Mononuclear cell (primary cell): ENCODE results near the gene NKX1-1. TPM values are rescaled to one million over a fixed set of nuclear protein-coding genes. Genes with fewer than 3 reads are reported as not detected.
"Not testable (repeated sequence)": the region's sequence is repeated elsewhere in the genome, so short reads cannot be mapped to it uniquely, and the experiment has no call there.

Experiments used
- H3K27me3 ChIP-seq: 2 replicates; pipeline ENCODE4 v1.6.0; 2011; ENCODE audit warnings: low read length, control low read depth; ENCODE audit not compliant: insufficient read depth
- H3K4me1 ChIP-seq: 2 replicates; pipeline ENCODE4 v1.5.1; 2011; ENCODE audit warnings: mild to moderate bottlenecking, low read length, control low read depth; ENCODE audit not compliant: insufficient read depth
- H3K4me3 ChIP-seq: 2 replicates; pipeline ENCODE4 v1.5.1; 2011; ENCODE audit warnings: mild to moderate bottlenecking, low read length, moderate library complexity
- H3K9me3 ChIP-seq: 2 replicates; pipeline ENCODE4 v1.5.1; 2011; ENCODE audit warnings: low read depth, mild to moderate bottlenecking, control low read depth, low read length
- total RNA-seq: library from RNA; depleted of rRNA; stranded (reverse); fragments of >200 nt; gene quantifications from one replicate; pipeline ENCODE4 v1.2.3, GENCODE V29; 2012

Gene NKX1-1
- total RNA-seq, 1 donor, result not detected

GRCh38 chr4:1376841-1377605 lies 29.2 kb downstream of the NKX1-1 start:
- no peaks in the 10 kb centered on the region for H3K9me3 ChIP-seq
- no peaks in the 10 kb centered on the region for H3K27me3 ChIP-seq
- no peak overlapping the region for H3K4me3 ChIP-seq
- H3K4me1 ChIP-seq, result no peaks in the 10 kb centered on the region

- no peak overlapping the region for H3K4me3 ChIP-seq
- no peaks in the 10 kb centered on the region for H3K27me3 ChIP-seq
- no peaks in the 10 kb centered on the region for H3K4me1 ChIP-seq
- H3K9me3 ChIP-seq, result no peaks in the 10 kb centered on the region
Observed at GRCh38 chr4:1376391-1376840, 29.8 kb downstream of the NKX1-1 start.

DNA sequence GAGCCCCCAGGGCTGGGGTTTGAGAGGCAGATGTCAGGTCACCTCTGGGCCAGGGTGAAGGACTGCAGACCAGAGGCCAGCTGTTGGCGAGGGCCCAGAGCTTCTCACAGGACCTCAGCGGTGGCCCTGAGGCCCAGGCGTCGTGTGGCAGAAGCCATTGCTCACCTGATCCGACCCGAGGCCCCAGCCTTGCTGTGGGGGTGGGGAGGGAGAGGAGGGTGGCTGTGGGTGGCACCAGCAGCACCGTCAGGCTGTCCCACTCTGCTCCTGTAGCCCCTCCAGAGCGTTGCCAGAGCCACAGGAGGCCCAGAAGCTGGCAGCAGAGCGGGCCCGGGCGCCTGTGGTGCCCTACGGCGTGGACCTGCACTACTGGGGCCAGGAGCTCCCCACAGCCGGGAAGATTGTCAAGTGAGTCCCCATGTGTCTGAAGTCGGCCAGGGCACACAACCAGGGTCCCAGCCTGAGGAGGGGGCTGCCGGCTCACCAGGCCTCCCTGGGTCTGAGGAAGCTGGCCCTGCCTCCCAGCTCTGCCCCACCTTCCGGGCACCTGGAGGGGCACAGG lies 30.4 kb downstream of the NKX1-1 start:
- H3K9me3 ChIP-seq, result no peaks in the 10 kb centered on the region
- no peaks in the 10 kb centered on the region for H3K27me3 ChIP-seq
- H3K4me1 ChIP-seq, result no peaks in the 10 kb centered on the region
- no peak overlapping the region for H3K4me3 ChIP-seq

DNA sequence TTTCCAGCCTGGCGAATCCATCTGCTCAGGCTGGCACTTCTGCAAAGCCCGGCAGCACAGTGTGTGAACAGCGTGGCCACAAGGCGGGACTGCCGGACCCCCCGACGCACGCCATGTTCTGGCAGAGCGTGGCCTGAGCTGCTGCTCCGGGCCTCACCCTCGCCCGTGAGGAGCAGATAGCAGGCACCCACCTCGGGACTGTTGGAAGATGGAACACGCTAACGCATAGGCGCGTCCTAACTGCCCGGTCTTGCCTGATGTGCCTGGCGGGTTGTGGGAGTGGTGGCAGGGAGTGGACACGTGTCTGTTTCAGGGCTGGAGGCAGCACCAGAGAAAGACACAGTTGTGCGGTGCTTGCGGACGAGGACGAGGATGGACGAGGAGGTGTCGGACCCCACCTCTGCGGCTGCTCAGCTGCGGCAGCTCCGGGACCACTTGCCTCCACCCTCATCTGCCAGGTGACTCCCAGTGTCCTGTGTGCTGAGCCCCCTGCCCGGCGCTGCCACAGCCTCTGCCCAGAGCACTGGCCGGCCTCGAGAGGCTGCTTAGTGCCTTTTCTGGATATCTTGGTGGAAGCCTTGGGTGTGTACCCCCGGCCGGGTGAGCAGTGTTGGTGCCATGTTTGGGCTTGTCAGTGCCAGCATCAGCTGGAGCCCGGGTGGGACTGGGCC lies 31.1 kb downstream of the NKX1-1 start:
- Histone ChIP-seq H3K27me3 (no peaks in the 10 kb centered on the region), H3K4me3 (no peak overlapping the region), H3K9me3 (no peaks in the 10 kb centered on the region), H3K4me1 (no peaks in the 10 kb centered on the region)

DNA sequence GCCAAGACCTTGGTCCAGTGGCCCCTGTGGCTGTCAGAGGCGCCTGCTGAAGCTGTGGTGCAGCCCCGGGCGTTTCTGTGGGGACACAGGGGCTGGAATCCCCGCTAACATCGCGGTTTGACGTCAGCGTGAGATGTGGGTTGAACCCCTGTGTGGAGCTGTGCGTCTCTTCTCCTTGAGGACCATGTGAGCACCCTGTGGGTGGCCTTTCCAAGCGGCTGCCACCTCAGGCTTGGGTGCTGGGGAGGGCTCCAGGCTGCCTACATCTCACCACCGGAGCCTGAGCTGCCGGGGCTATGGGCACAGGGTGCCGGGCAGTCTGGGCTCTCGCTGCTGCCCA lies 31.6 kb downstream of the NKX1-1 start:
- no peaks in the 10 kb centered on the region for H3K4me1 ChIP-seq
- no peaks in the 10 kb centered on the region for H3K27me3 ChIP-seq

DNA sequence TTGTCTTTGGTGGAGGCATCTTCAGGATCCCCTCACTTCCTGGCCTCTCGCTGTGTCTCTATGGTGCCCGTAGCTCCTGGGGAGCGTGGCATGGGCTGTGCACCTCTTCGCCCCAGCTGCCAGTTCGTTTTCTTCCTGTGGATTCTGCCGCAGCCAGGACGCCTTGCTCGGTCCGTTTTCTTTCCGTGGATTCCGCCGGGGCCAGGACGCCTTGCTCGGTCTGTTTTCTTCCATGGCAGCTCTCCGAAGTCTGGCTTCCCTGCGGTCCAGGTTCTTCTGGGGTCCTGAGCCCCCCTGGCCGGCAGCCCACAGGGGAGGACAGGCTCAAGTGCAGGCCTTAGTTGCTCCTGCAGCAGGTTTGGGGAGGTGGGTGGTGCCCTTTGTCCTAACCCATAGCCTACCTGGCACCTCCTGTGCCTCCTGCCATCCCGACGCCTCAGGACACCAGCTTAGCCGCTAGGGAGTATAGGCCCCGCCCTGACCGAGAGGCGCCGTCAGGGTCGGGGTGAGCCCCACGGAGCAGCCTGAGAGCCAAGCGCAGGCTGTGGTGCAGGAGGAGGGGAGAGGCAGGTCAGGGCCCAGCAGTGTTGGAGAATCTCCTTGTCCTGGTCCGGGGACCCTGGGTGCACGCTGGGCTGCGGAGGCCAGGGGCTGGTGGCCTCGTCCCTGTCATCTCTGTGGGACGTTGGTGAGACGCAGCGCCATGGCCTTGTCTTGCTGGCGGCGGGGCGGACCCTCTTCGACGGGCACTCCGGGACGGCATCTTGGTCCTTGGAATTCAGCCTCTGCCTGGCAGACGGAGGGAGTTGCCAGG lies 32.1 kb downstream of the NKX1-1 start:
- Histone ChIP-seq H3K4me1 (no peaks in the 10 kb centered on the region), H3K9me3 (no peaks in the 10 kb centered on the region), H3K27me3 (no peaks in the 10 kb centered on the region), H3K4me3 (no peak overlapping the region)

More for the DNA sequence above, 31.6 kb downstream of the NKX1-1 start:
- Histone ChIP-seq H3K4me3 (no peak overlapping the region), H3K9me3 (no peaks in the 10 kb centered on the region)

- not testable (repeated sequence) for H3K27me3 ChIP-seq, H3K4me3 ChIP-seq, H3K9me3 ChIP-seq, H3K4me1 ChIP-seq
Observed at GRCh38 chr4:1372576-1372975, 33.7 kb downstream of the NKX1-1 start.

DNA sequence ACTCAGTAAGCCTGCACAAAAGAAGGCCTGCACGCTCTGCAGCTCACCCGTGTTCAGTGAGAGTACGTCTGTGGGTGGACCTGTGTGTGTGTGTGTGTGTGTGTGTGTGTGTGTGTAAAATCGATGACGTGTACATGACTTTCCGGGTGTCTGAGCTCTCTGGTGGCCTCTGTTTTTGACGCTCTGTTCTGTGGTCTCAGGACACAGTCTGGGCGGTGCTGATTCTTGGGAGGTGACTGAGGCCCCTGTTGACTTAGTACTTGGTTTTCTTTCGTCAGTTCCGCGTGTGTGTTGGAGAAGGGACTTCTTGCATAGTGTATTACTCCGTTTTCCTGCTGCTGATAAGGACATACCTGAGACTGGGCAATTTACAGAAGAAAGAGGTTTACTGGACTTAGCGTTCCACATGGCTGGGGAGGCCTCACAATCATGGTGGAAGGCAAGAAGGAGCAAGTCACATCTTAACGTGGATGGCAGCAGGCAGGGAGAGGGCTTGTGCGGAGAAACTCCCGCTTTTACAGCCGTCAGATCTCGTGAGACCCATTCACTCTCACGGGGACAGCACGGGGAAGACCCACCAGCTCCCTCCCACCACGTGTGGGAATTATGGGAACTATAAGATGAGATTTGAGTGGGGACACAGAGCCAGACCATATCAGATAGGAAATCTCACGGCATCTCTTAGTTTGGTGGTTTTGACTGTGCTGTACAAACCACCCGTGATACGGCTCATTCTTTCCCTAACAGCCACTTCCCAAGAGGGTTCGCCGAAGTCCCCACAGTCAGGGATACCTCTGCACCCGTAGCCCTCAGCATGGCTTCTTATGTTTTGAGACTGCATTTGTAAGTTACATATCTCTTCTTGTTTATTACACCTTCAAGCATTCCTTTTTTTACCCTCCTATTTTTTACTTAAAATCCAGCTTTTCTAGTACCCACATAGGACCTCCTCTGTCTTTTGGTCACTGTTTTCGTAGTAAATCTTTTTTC lies 34.8 kb downstream of the NKX1-1 start:
- H3K4me3 ChIP-seq, result no peak overlapping the region
- no peaks in the 10 kb centered on the region for H3K4me1 ChIP-seq
- no peaks in the 10 kb centered on the region for H3K27me3 ChIP-seq
- H3K9me3 ChIP-seq, result no peaks in the 10 kb centered on the region

GRCh38 chr4:1370321-1371124 lies 35.7 kb downstream of the NKX1-1 start:
- H3K4me3 ChIP-seq, result no peak overlapping the region
- H3K27me3 ChIP-seq, result no peaks in the 10 kb centered on the region
- H3K4me1 ChIP-seq, result no peaks in the 10 kb centered on the region
- no peaks in the 10 kb centered on the region for H3K9me3 ChIP-seq

DNA sequence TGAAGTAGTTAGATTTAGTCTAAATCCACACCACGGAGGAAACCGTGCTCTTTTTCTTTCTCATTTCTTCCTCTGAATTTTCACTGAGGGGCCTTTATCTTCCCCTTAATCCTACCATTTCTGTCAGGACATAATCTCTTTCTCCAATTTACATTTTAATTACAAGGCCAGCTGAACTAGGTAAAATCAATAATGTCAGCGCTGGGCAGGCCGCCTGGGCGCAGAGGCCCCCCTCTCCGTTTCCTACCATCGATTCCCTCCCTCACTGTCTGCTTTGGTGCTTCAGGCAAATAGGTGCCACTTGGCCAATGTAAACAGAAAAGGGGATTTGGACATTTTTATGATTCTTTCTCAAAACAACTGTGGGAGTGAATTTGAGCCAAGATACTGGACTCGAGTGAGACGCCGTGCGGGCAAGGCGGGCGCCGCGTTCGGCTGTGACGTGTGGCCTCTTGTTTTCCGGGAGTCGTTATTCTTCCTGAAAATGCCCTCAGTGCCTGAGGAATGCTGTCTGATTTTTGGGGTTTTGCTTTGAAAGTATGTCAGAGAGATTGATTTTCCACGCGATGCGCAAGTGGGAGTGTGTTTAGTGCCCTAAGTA lies 36.7 kb downstream of the NKX1-1 start:
- Histone ChIP-seq H3K4me3 (no peak overlapping the region), H3K9me3 (no peaks in the 10 kb centered on the region), H3K4me1 (no peaks in the 10 kb centered on the region), H3K27me3 (no peaks in the 10 kb centered on the region)

- no peak overlapping the region for H3K4me3 ChIP-seq
- no peaks in the 10 kb centered on the region for H3K4me1 ChIP-seq
- no peaks in the 10 kb centered on the region for H3K27me3 ChIP-seq
- H3K9me3 ChIP-seq, result no peaks in the 10 kb centered on the region
Observed at GRCh38 chr4:1369091-1369450, 37.2 kb downstream of the NKX1-1 start.

DNA sequence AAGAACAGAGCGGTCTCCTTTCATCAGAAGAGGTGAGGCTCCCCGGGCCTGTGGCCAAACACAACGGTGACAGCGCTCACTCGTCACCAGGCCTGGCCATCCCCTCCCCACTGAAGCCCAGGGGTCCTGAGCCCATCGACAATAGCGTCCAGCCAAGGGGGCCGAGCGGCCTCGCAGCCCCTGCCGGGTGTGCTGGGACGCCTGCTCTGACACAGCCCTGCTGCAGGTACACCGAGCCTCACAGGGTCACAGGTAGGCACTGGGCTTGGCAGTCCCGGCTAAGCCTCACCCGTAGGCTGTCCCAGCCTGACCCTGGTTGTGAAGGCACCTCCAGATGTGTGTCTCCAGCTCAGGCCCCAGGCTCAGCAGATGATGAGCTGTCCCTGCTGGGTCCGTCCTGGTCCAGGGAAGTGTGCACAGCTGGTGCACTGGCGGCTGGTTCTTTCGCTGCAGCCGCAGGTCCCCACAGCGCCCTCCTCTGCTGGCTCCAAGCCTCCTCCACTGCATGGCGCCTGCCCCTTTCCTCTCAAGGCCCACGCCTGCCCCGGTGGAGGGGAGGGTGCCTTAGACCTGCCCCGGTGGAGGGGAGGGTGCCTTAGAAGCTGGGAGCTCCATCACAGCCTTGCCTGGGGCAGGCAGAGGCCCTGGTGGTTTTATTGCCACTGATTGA lies 37.7 kb downstream of the NKX1-1 start:
- H3K9me3 ChIP-seq, result no peaks in the 10 kb centered on the region
- H3K4me3 ChIP-seq, result no peak overlapping the region
- H3K27me3 ChIP-seq, result no peaks in the 10 kb centered on the region
- H3K4me1 ChIP-seq, result no peaks in the 10 kb centered on the region

DNA sequence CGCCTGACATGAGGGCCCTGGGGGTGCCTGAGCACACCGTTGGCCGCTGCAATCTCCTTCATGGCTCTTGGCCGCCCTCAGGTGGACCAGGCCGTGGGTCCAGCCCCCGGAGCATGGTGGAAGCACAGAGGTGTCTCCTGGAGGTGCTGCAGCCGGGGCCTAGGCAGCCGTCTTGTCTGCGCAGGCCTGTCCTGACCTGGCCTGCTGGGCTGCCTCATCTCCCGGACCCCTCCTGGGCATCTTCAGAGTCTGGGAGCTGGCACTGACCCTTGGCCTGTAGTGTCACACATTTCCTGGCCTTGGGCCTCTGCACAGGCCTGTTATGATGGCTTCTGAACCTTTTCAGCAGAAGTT lies 38.3 kb downstream of the NKX1-1 start:
- H3K27me3 ChIP-seq, result no peaks in the 10 kb centered on the region
- H3K4me3 ChIP-seq, result no peak overlapping the region
- no peaks in the 10 kb centered on the region for H3K9me3 ChIP-seq

More for the DNA sequence above, 38.3 kb downstream of the NKX1-1 start:
- H3K4me1 ChIP-seq, result no peaks in the 10 kb centered on the region
